CD8-positive, alpha-beta memory T cell (primary cell): ENCODE data around the gene ELAVL4. TPM values are rescaled to one million over a fixed set of nuclear protein-coding genes. Genes with fewer than 3 reads are reported as not detected.

Experiments used
- CTCF ChIA-PET: fragments of 350-600 bp; sonication (Branson Sonifier 250); formaldehyde crosslinking; loops from one replicate; lab custom pipeline; 2021; ENCODE audit warnings: antibody characterized with exemption; lab: Charles Lee
- POLR2A ChIA-PET: fragments of 350-600 bp; sonication (Branson Sonifier 250); formaldehyde crosslinking; loops from one replicate; lab custom pipeline; 2021; ENCODE audit warnings: antibody characterized with exemption; lab: Charles Lee
- DNase-seq, 5 donors: peaks; one replicate each; pipeline versions ENCODE4 v3.0.0 to v3.0.0-alpha.2; 2020 to 2022; ENCODE audit warnings: mixed read lengths in 1 of 5
- H3K27ac ChIP-seq: one replicate; pipeline ENCODE4 v1.7.0; 2013; ENCODE audit warnings: low read depth, mild to moderate bottlenecking, low read length, moderate library complexity
- H3K27me3 ChIP-seq: 2 replicates; pipeline ENCODE4 v1.7.0; 2013; ENCODE audit warnings: low read length, mild to moderate bottlenecking; ENCODE audit not compliant: insufficient read depth, poor library complexity, severe bottlenecking
- H3K36me3 ChIP-seq: 2 replicates; pipeline ENCODE4 v1.7.0; 2013; ENCODE audit warnings: mild to moderate bottlenecking, low read length, moderate library complexity; ENCODE audit not compliant: insufficient read depth
- H3K4me1 ChIP-seq: 2 replicates; pipeline ENCODE4 v1.7.0; 2013; ENCODE audit warnings: mild to moderate bottlenecking, low read length, moderate library complexity; ENCODE audit not compliant: insufficient read depth
- H3K4me3 ChIP-seq: 2 replicates; pipeline ENCODE4 v1.7.0; 2013; ENCODE audit warnings: mild to moderate bottlenecking, low read length
- H3K9me3 ChIP-seq: 2 replicates; pipeline ENCODE4 v1.7.0; 2013; ENCODE audit warnings: mild to moderate bottlenecking, low read length
- H3K27ac Mint-ChIP-seq, 8 donors: one replicate each; pipeline ENCODE4 v1.8.0; 2020 to 2021; ENCODE audit warnings: mixed read lengths in 8 of 8, mild to moderate bottlenecking in 6 of 8, inconsistent platforms in 3 of 8, moderate library complexity in 3 of 8
- H3K27me3 Mint-ChIP-seq, 2 donors: one replicate each; pipeline ENCODE4 v1.8.0; 2020 to 2021; ENCODE audit warnings: mixed read lengths in 2 of 2, mild to moderate bottlenecking in 1 of 2, moderate library complexity in 1 of 2
- H3K36me3 Mint-ChIP-seq, 3 donors: one replicate each; pipeline ENCODE4 v1.8.0; 2020 to 2021; ENCODE audit warnings: mixed read lengths in 3 of 3, inconsistent platforms in 1 of 3, mild to moderate bottlenecking in 1 of 3
- H3K4me1 Mint-ChIP-seq, 3 donors: one replicate each; pipeline ENCODE4 v1.8.0; 2020 to 2021; ENCODE audit warnings: mixed read lengths in 3 of 3, inconsistent platforms in 1 of 3, mild to moderate bottlenecking in 1 of 3
- H3K4me3 Mint-ChIP-seq, 7 donors: one replicate each; pipeline ENCODE4 v1.8.0; 2020 to 2021; ENCODE audit warnings: mixed read lengths in 7 of 7, mild to moderate bottlenecking in 6 of 7, moderate library complexity in 4 of 7, inconsistent platforms in 2 of 7
- H3K9me3 Mint-ChIP-seq, 5 donors: one replicate each; pipeline ENCODE4 v1.8.0; 2020 to 2022; ENCODE audit warnings: mixed read lengths in 5 of 5, mild to moderate bottlenecking in 3 of 5, moderate library complexity in 2 of 5, inconsistent platforms in 1 of 5
- polyA plus RNA-seq: library from polyadenylated mRNA; unstranded; fragments of 300-500 nt; fragmentation: Illumina TruSeq; gene quantifications from one replicate; pipeline ENCODE4 v1.2.3, GENCODE V29; 2021
- total RNA-seq, 2 experiments: library from RNA; stranded (reverse); gene quantifications; one replicate each; pipeline ENCODE4 v1.2.3, GENCODE V29; 2021

The ELAVL4 gene
- total and polyA plus RNA-seq, 3 experiments from 2014 or later, result 0.10 TPM; not detected in 2

DNA sequence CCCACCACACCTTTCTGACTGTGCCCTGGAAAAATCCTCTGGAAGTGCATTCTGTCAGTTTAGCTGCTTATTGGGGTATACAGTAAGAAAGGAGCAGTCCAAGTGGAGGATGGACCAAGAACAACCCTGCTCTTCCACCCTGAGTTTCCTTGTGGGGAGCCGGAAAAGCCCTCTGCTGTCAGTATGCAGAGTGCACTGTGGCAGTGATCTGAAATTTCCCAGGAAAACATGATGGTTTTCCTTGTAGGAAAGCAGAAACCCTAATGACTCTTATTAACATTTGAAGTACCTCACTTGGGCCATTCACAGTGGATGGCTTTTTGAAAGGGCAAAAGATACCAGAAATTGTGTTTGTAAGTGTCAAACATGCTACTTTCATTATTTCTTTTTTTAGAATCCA is 20.5 kb downstream of the ELAVL4 start:
- no peaks in the 10 kb centered on the region for H3K4me1 Mint-ChIP-seq
- no peak overlapping the region for H3K27ac Mint-ChIP-seq
- POLR2A ChIA-PET, result no interaction called here
- CTCF ChIA-PET, result no interaction called here
- Histone ChIP-seq H3K27me3 (no peaks in the 10 kb centered on the region), H3K4me1 (no peaks in the 10 kb centered on the region), H3K9me3 (no peaks in the 10 kb centered on the region), H3K4me3 (no peak overlapping the region), H3K27ac (no peak overlapping the region), H3K36me3 (no peaks in the 10 kb centered on the region)
- no peak overlapping the region for H3K4me3 Mint-ChIP-seq
- peaks cover 7 to 20% of the 10 kb centered on the region in 2 donors for H3K27me3 Mint-ChIP-seq
- H3K9me3 Mint-ChIP-seq, result no peaks in the 10 kb centered on the region
- DNase-seq, result no peak
- H3K36me3 Mint-ChIP-seq, result no peaks in the 10 kb centered on the region

DNA sequence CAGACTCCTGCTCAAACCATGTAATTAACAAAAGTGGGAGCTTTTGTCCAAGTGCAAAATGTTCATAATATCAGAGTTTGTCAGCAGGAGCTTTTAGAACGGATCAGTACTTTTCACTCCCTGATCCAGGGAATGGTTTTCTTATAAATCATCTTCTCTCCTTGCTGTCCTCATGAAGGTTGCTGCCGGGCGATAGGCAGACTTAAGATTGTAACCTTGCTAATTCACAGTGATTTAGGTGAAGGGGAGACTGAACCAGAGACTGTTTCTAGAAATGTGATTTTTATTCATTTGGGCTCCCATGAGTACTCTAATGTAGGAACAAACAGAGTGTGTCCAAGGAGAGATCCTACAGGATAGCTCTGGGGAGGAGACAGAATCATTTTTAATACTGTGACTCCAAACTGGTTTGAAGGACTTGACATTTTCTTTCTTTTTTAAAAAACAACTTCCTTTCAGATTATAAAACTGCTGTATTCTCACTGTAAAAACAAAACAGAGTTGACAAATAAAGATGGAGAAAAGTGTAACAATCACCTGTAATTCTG is 23.7 kb downstream of the ELAVL4 start:
- H3K4me3 Mint-ChIP-seq, result no peak overlapping the region
- no peaks in the 10 kb centered on the region for H3K36me3 Mint-ChIP-seq
- ChIA-PET POLR2A (no interaction called here), CTCF (no interaction called here)
- Histone ChIP-seq H3K36me3 (no peaks in the 10 kb centered on the region), H3K4me3 (no peak overlapping the region), H3K9me3 (no peaks in the 10 kb centered on the region), H3K27me3 (no peaks in the 10 kb centered on the region), H3K4me1 (no peaks in the 10 kb centered on the region), H3K27ac (no peak overlapping the region)
- no peaks in the 10 kb centered on the region for H3K4me1 Mint-ChIP-seq
- H3K27me3 Mint-ChIP-seq, result peaks cover 5 to 33% of the 10 kb centered on the region in 2 donors
- no peak overlapping the region for H3K27ac Mint-ChIP-seq
- no peak for DNase-seq
- no peaks in the 10 kb centered on the region for H3K9me3 Mint-ChIP-seq

DNA sequence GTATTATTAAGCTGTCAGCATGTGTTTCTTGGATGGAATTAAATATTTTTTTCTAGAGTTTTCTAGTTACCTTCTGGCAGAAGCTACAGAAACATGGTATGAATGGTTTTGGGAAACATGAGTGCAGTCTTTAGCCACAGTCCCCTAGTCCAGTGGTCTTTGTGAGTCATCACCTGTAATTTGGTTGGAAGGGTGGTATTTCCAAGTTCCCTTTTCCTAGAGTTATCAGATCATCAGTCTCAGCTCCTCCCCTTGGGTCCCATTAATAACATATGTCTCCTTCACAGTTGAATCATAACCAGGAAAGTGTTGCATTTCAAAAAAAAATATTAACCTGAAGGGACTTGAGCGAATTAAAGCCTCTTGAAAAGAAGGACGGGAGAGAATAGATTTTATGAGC is 27.0 kb downstream of the ELAVL4 start:
- no peak overlapping the region for H3K27ac ChIP-seq
- Mint-ChIP-seq H3K4me1 (no peaks in the 10 kb centered on the region), H3K27me3 (peaks cover 5 to 39% of the 10 kb centered on the region in 2 donors), H3K4me3 (no peak overlapping the region), H3K9me3 (no peaks in the 10 kb centered on the region), H3K27ac (no peak overlapping the region), H3K36me3 (no peaks in the 10 kb centered on the region)
- H3K27me3 ChIP-seq, result no peaks in the 10 kb centered on the region
- no peak for DNase-seq
- no peaks in the 10 kb centered on the region for H3K9me3 ChIP-seq
- ChIA-PET CTCF (no interaction called here), POLR2A (no interaction called here)
- no peak overlapping the region for H3K4me3 ChIP-seq
- H3K4me1 ChIP-seq, result no peaks in the 10 kb centered on the region
- H3K36me3 ChIP-seq, result no peaks in the 10 kb centered on the region

DNA sequence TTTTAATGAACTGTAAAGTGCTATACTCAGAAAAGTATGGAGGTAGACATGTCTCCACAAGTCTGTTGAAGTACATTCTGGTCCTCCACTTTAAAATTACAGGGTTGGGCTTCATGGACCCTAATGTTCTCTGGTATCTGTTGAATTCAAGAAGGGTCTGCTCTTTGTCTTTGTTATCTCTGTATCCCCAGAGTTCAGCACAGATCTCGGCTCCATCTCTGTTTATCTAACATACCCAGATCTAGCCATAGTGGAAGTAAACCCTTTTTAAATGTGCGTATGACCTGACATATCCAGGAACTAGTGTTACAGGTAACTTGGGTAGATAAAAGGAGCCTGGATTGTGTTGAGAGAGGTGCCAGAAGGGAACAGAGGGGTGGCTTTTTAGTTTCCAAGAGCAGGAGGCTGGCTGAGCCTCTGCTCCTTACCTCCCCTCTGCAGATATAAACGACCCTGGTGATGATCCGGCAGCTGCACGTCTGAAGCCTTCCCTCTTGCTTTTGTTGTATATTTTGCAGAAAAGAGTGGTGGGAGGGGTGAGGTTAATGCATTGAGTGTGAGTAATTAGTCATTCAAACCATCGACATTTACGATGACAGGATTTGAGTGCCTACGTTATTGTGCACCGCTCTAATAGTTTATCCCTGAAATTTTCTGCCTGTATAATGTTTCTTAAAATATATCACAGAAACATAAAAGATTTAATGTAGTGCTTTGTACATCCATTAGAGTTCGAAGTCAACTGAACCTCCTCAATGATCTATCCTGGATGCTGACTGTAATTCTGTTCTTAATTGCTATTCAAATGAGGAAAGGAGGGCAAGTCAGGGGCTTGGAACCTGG is 30.8 kb downstream of the ELAVL4 start:
- no peak overlapping the region for H3K27ac ChIP-seq
- H3K27ac Mint-ChIP-seq, result no peak overlapping the region
- H3K4me3 Mint-ChIP-seq, result no peak overlapping the region
- H3K4me1 Mint-ChIP-seq, result no peaks in the 10 kb centered on the region
- no peaks in the 10 kb centered on the region for H3K9me3 Mint-ChIP-seq
- H3K27me3 ChIP-seq, result no peaks in the 10 kb centered on the region
- H3K4me3 ChIP-seq, result no peak overlapping the region
- DNase-seq, result no peak
- ChIA-PET CTCF (no interaction called here), POLR2A (no interaction called here)
- no peaks in the 10 kb centered on the region for H3K9me3 ChIP-seq
- no peaks in the 10 kb centered on the region for H3K4me1 ChIP-seq
- H3K36me3 ChIP-seq, result no peaks in the 10 kb centered on the region
- H3K36me3 Mint-ChIP-seq, result no peaks in the 10 kb centered on the region
- H3K27me3 Mint-ChIP-seq, result peaks cover 7 to 32% of the 10 kb centered on the region in 2 donors

- POLR2A ChIA-PET, result no interaction called here
- no peaks in the 10 kb centered on the region for H3K4me1 ChIP-seq
- Mint-ChIP-seq H3K27ac (no peak overlapping the region), H3K36me3 (no peaks in the 10 kb centered on the region), H3K4me3 (no peak overlapping the region), H3K9me3 (no peaks in the 10 kb centered on the region), H3K4me1 (no peaks in the 10 kb centered on the region), H3K27me3 (peaks cover 7 to 32% of the 10 kb centered on the region in 2 donors)
- no peak overlapping the region for H3K27ac ChIP-seq
- H3K9me3 ChIP-seq, result no peaks in the 10 kb centered on the region
- H3K4me3 ChIP-seq, result no peak overlapping the region
- CTCF ChIA-PET, result no interaction called here
- no peaks in the 10 kb centered on the region for H3K27me3 ChIP-seq
- DNase-seq, result no peak
- H3K36me3 ChIP-seq, result no peaks in the 10 kb centered on the region
Measured at GRCh38 chr1:50140182-50140447, 31.4 kb downstream of the ELAVL4 start.

DNA sequence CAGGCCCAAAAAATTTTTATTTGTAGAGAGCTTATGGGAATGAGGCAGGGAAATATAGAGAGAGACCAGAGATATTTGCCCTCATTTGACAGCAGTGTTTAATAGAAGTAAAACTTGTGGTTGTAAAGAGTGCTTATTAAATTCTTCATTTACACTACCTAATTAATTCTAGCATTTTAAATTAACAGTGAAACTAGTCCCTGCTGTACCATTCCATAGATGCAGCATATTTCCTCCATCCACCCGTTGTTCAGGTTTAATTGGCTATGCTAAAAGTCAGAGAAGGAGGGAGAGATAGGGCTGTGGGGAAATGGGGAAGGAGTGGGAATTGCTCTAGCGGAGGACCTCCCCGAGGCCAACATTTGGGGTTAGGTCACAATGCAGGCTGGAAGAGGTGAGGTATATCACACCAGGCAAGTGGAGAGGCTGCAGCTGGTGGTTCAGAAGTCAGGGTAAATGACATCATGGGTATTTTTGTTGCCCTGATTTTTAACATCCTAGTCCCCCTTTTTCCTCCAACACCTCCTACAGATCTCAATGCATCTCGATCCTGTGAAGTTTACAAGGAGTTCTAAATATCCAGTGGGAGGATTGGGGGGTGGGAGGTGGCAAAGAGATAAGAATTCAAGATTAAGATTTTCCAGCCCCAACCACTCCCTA is 38.6 kb downstream of the ELAVL4 start:
- no peaks in the 10 kb centered on the region for H3K27me3 ChIP-seq
- Mint-ChIP-seq H3K27me3 (peaks cover 9 to 11% of the 10 kb centered on the region in 2 donors), H3K36me3 (no peaks in the 10 kb centered on the region), H3K4me1 (no peaks in the 10 kb centered on the region), H3K9me3 (no peaks in the 10 kb centered on the region), H3K27ac (no peak overlapping the region), H3K4me3 (no peak overlapping the region)
- POLR2A ChIA-PET, result no interaction called here
- H3K4me3 ChIP-seq, result no peak overlapping the region
- CTCF ChIA-PET, result no interaction called here
- DNase-seq, result no peak
- no peaks in the 10 kb centered on the region for H3K36me3 ChIP-seq
- H3K4me1 ChIP-seq, result no peaks in the 10 kb centered on the region
- H3K27ac ChIP-seq, result no peak overlapping the region
- H3K9me3 ChIP-seq, result no peaks in the 10 kb centered on the region

- DNase-seq, result no peak
- Histone ChIP-seq H3K4me3 (no peak overlapping the region), H3K4me1 (no peaks in the 10 kb centered on the region), H3K9me3 (no peaks in the 10 kb centered on the region), H3K27ac (no peak overlapping the region), H3K27me3 (no peaks in the 10 kb centered on the region), H3K36me3 (no peaks in the 10 kb centered on the region)
- Mint-ChIP-seq H3K4me1 (no peaks in the 10 kb centered on the region), H3K27ac (no peak overlapping the region), H3K27me3 (peaks cover 4 to 7% of the 10 kb centered on the region in 2 donors), H3K36me3 (no peaks in the 10 kb centered on the region), H3K9me3 (no peaks in the 10 kb centered on the region), H3K4me3 (no peak overlapping the region)
- CTCF ChIA-PET, result no interaction called here
- POLR2A ChIA-PET, result no interaction called here
Measured at GRCh38 chr1:50148142-50148923, 39.6 kb downstream of the ELAVL4 start.

DNA sequence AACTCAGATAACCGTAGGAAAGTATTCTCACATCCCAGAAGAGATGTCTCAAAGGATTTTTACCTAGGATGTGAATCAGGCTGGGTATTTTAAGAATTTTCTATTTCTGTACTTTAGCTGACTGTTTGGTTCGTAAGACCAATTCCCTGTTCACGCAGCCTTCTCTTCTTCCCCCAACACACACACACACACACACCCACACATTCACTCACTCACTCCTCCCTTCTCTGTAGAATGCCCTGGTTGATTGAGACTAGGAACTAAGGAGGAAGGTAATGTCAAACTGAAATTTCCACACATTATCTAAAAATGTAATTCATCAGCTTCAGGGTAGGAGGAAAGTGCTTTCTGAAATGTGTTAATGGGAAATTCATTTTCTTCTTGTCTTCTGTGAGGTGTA is 43.5 kb downstream of the ELAVL4 start:
- H3K27me3 ChIP-seq, result no peaks in the 10 kb centered on the region
- Mint-ChIP-seq H3K4me3 (no peak overlapping the region), H3K27ac (no peak overlapping the region), H3K27me3 (peaks cover 4% of the 10 kb centered on the region in 2 donors), H3K4me1 (no peaks in the 10 kb centered on the region), H3K9me3 (no peaks in the 10 kb centered on the region), H3K36me3 (no peaks in the 10 kb centered on the region)
- ChIA-PET POLR2A (no interaction called here), CTCF (no interaction called here)
- no peak for DNase-seq
- no peak overlapping the region for H3K27ac ChIP-seq
- H3K9me3 ChIP-seq, result no peaks in the 10 kb centered on the region
- no peaks in the 10 kb centered on the region for H3K36me3 ChIP-seq
- H3K4me3 ChIP-seq, result no peak overlapping the region
- H3K4me1 ChIP-seq, result no peaks in the 10 kb centered on the region
